Endodermal cell (in vitro differentiated cells): ENCODE measurements around the gene NOP9. TPM values are rescaled to one million over a fixed set of nuclear protein-coding genes. Genes with fewer than 3 reads are reported as not detected.

Experiments
- DNase-seq: peaks from one replicate; pipeline ENCODE4 v3.0.0-alpha.2; 2017
- H3K27ac ChIP-seq: 2 replicates; pipeline ENCODE4 v1.5.1; 2013; ENCODE audit warnings: mild to moderate bottlenecking, low read depth, low read length, moderate library complexity
- H3K27me3 ChIP-seq: 2 replicates; pipeline ENCODE4 v1.6.1; 2013; ENCODE audit warnings: mild to moderate bottlenecking, low read length, moderate library complexity; ENCODE audit not compliant: insufficient read depth, control insufficient read depth, poor library complexity, severe bottlenecking
- H3K36me3 ChIP-seq: 2 replicates; pipeline ENCODE4 v1.7.0; 2013; ENCODE audit warnings: mild to moderate bottlenecking, low read length, moderate library complexity; ENCODE audit not compliant: control insufficient read depth, insufficient read depth
- H3K4me1 ChIP-seq: one replicate; pipeline ENCODE4 v1.7.0; 2013; ENCODE audit warnings: low read length; ENCODE audit not compliant: control insufficient read depth, insufficient read depth
- H3K4me3 ChIP-seq: 2 replicates; pipeline ENCODE4 v1.5.1; 2013; ENCODE audit warnings: mild to moderate bottlenecking, low read length, moderate library complexity
- H3K9ac ChIP-seq: 2 replicates; pipeline ENCODE4 v1.6.1; 2013; ENCODE audit warnings: mild to moderate bottlenecking, low read length, moderate library complexity; ENCODE audit not compliant: poor library complexity, severe bottlenecking; ENCODE audit errors: extremely low read depth
- H3K9me3 ChIP-seq: 2 replicates; pipeline ENCODE4 v1.6.1; 2013; ENCODE audit warnings: mild to moderate bottlenecking, low read length, moderate library complexity; ENCODE audit not compliant: control insufficient read depth
- H3K27ac Mint-ChIP-seq: 2 replicates; pipeline ENCODE4 v1.8.0; 2020; ENCODE audit warnings: mixed read lengths
- H3K27me3 Mint-ChIP-seq: 2 replicates; pipeline ENCODE4 v1.8.0; 2021; ENCODE audit warnings: mild to moderate bottlenecking, mixed read lengths; ENCODE audit not compliant: insufficient read depth
- H3K36me3 Mint-ChIP-seq: 2 replicates; pipeline ENCODE4 v1.8.0; 2020; ENCODE audit warnings: low read depth, mixed read lengths
- H3K4me1 Mint-ChIP-seq: 2 replicates; pipeline ENCODE4 v1.8.0; 2020; ENCODE audit warnings: mixed read lengths
- H3K4me3 Mint-ChIP-seq: 2 replicates; pipeline ENCODE4 v1.8.0; 2020; ENCODE audit warnings: mild to moderate bottlenecking, moderate library complexity, mixed read lengths
- H3K9me3 Mint-ChIP-seq: 2 replicates; pipeline ENCODE4 v1.8.0; 2020; ENCODE audit warnings: mild to moderate bottlenecking, mixed read lengths
- CTCF ChIP-seq: fragments of 200-600 bp; sonication (generic); conservative IDR thresholded peaks from 2 replicates; pipeline ENCODE4 v1.5.0; 2021; ENCODE audit warnings: antibody characterized with exemption, mild to moderate bottlenecking
- WGBS, 2 experiments: methylation state at CpG; one replicate each; pipeline versions ENCODE4 v1.1.5 to v1.1.7; 2013; ENCODE audit warnings: missing lambda C conversion rate in 2 of 2, mixed read lengths in 1 of 2; ENCODE audit not compliant: insufficient coverage in 1 of 2, insufficient read length in 1 of 2; 5-methylcytosine and 5-hydroxymethylcytosine counted together
- total RNA-seq, 2 donors: library from RNA; stranded (reverse); fragmentation: NEBNext Ultra II Directional in 1 of 2; extraction: Animal tissue kit (Norgen Biotek cat#: 25700) in 1 of 2; gene quantifications; 2 replicates in 1 of 2; 3 replicates in 1 of 2; pipeline ENCODE4 v1.2.1, GENCODE V29; 2021

Gene NOP9
- total RNA-seq, 2 donors from 2014 or later: 31.1 to 32.0 TPM

GRCh38 chr14:24277071-24277470, 22.6 kb upstream of the NOP9 start:
- no peak for DNase-seq
- Mint-ChIP-seq H3K9me3 (no peaks in the 10 kb centered on the region), H3K4me3 (no peak overlapping the region), H3K4me1 (no peaks in the 10 kb centered on the region), H3K27me3 (no peaks in the 10 kb centered on the region), H3K36me3 (no peaks in the 10 kb centered on the region), H3K27ac (no peak overlapping the region)
- H3K36me3 ChIP-seq: no peaks in the 10 kb centered on the region
- no peaks in the 10 kb centered on the region for H3K27me3 ChIP-seq
- no peak for TF ChIP-seq CTCF
- H3K9me3 ChIP-seq: no peaks in the 10 kb centered on the region
- H3K4me3 ChIP-seq: no peak overlapping the region
- H3K27ac ChIP-seq: no peak overlapping the region
- WGBS, 2 experiments: 95 to 96% methylated on average over 5 to 6 of the region's 6 CpGs
- H3K9ac ChIP-seq: no peak overlapping the region
- H3K4me1 ChIP-seq: no peaks in the 10 kb centered on the region

GRCh38 chr14:24277606-24278321, 21.9 kb upstream of the NOP9 start:
- Histone ChIP-seq H3K9me3 (no peaks in the 10 kb centered on the region), H3K27me3 (no peaks in the 10 kb centered on the region), H3K9ac (no peak overlapping the region), H3K36me3 (no peaks in the 10 kb centered on the region), H3K4me3 (no peak overlapping the region), H3K4me1 (no peaks in the 10 kb centered on the region), H3K27ac (no peak overlapping the region)
- Mint-ChIP-seq H3K27me3 (no peaks in the 10 kb centered on the region), H3K27ac (no peak overlapping the region), H3K4me3 (no peak overlapping the region), H3K36me3 (no peaks in the 10 kb centered on the region), H3K9me3 (no peaks in the 10 kb centered on the region), H3K4me1 (no peaks in the 10 kb centered on the region)
- no peak for DNase-seq
- 89 to 90% methylated on average over 8 to 11 of the region's 11 CpGs for WGBS, 2 experiments
- no peak for TF ChIP-seq CTCF

- no peak overlapping the region for H3K27ac Mint-ChIP-seq
Observed at GRCh38 chr14:24278424-24278823, 21.2 kb upstream of the NOP9 start.

More at GRCh38 chr14:24278424-24278823, 21.2 kb upstream of the NOP9 start:
- no peaks in the 10 kb centered on the region for H3K9me3 Mint-ChIP-seq
- Histone ChIP-seq H3K9me3 (no peaks in the 10 kb centered on the region), H3K36me3 (no peaks in the 10 kb centered on the region), H3K4me1 (no peaks in the 10 kb centered on the region), H3K27me3 (no peaks in the 10 kb centered on the region), H3K9ac (no peak overlapping the region), H3K4me3 (no peak overlapping the region), H3K27ac (no peak overlapping the region)
- H3K4me1 Mint-ChIP-seq: no peaks in the 10 kb centered on the region
- no peaks in the 10 kb centered on the region for H3K27me3 Mint-ChIP-seq
- TF ChIP-seq CTCF: no peak
- no peaks in the 10 kb centered on the region for H3K36me3 Mint-ChIP-seq
- no peak for DNase-seq
- no peak overlapping the region for H3K4me3 Mint-ChIP-seq
- WGBS, 2 experiments: 93 to 94% methylated on average over 5 of the region's 5 CpGs
